SKM-1 treated with dmso at 0.1 percent for 144 hours (cell line): ENCODE results near the gene FGA.
"Not testable (repeated sequence)": the region's sequence is repeated elsewhere in the genome, so short reads cannot be mapped to it uniquely, and the experiment has no call there.

Experiments
- DNase-seq: peaks from one replicate; lab custom pipeline; 2025; ENCODE audit not compliant: unreplicated experiment; lab: John Stamatoyannopoulos, UW

Gene FGA

GRCh38 chr4:154608361-154609252, 18.1 kb upstream of the FGA start:
- DNase-seq = no peak

- DNase-seq = no peak
Measured at GRCh38 chr4:154606728-154607723, 16.5 kb upstream of the FGA start.

- no peak for DNase-seq
Measured at GRCh38 chr4:154604696-154605200, 14.2 kb upstream of the FGA start.

GRCh38 chr4:154603033-154603943, 12.7 kb upstream of the FGA start:
- no peak for DNase-seq

- no peak for DNase-seq
Measured at GRCh38 chr4:154602404-154603020, 12.0 kb upstream of the FGA start.

GRCh38 chr4:154597798-154598774, 7.5 kb upstream of the FGA start:
- no peak for DNase-seq

GRCh38 chr4:154597281-154597680, 6.7 kb upstream of the FGA start:
- not testable (repeated sequence) for DNase-seq

- DNase-seq = no peak
Measured at GRCh38 chr4:154595807-154596206, 5.3 kb upstream of the FGA start.

- not testable (repeated sequence) for DNase-seq
Measured at GRCh38 chr4:154594343-154594742, 3.8 kb upstream of the FGA start.

GRCh38 chr4:154593868-154594267, 3.3 kb upstream of the FGA start:
- DNase-seq = no peak

GRCh38 chr4:154591890-154592289, 1.3 kb upstream of the FGA start:
- DNase-seq = no peak

- no peak for DNase-seq
Measured at GRCh38 chr4:154589296-154590197, 995 bp downstream of the FGA start.

GRCh38 chr4:154588198-154588597, 2.3 kb downstream of the FGA start:
- DNase-seq = no peak

- no peak for DNase-seq
Measured at GRCh38 chr4:154586296-154587033, 4.1 kb downstream of the FGA start.

GRCh38 chr4:154585369-154586018, 5.0 kb downstream of the FGA start:
- no peak for DNase-seq

- DNase-seq = no peak
Measured at GRCh38 chr4:154584259-154584658, 6.3 kb downstream of the FGA start.

GRCh38 chr4:154583677-154584076, 6.9 kb downstream of the FGA start:
- DNase-seq = no peak
